Mucosa of rectum (tissue), 2 donors: ENCODE measurements around the gene CSTPP1.
A peak's percentile ranks its signal among the peaks of the same experiment; 100 is the strongest.

Experiments used
- H3K27ac ChIP-seq, 2 donors: one replicate each; pipeline ENCODE4 v1.7.0; 2013; ENCODE audit warnings: inconsistent platforms in 2 of 2, low read depth in 2 of 2, low read length in 2 of 2
- H3K27me3 ChIP-seq, 2 donors: one replicate each; pipeline ENCODE4 v1.7.0; 2013; ENCODE audit warnings: low read length in 2 of 2; ENCODE audit not compliant: control insufficient read depth in 2 of 2, insufficient read depth in 2 of 2
- H3K36me3 ChIP-seq, 2 donors: one replicate each; pipeline ENCODE4 v1.7.0; 2013; ENCODE audit warnings: low read length in 2 of 2; ENCODE audit not compliant: control insufficient read depth in 2 of 2, insufficient read depth in 2 of 2
- H3K4me1 ChIP-seq, 2 donors: one replicate each; pipeline ENCODE4 v1.7.0; 2013; ENCODE audit warnings: low read length in 2 of 2, mild to moderate bottlenecking in 1 of 2; ENCODE audit not compliant: control insufficient read depth in 2 of 2, insufficient read depth in 2 of 2
- H3K4me3 ChIP-seq, 2 donors: one replicate each; pipeline ENCODE4 v1.7.0; 2013; ENCODE audit warnings: low read length in 2 of 2
- H3K9ac ChIP-seq, 2 donors: one replicate each; pipeline ENCODE4 v1.7.0; 2013; ENCODE audit warnings: low read length in 2 of 2, low read depth in 1 of 2, mild to moderate bottlenecking in 1 of 2
- H3K9me3 ChIP-seq, 2 donors: one replicate each; pipeline ENCODE4 v1.7.0; 2013; ENCODE audit warnings: low read length in 2 of 2; ENCODE audit not compliant: control insufficient read depth in 2 of 2
- donor health status: healthy.
- donor health status: Normal muscosa, but diverticular disease.

CSTPP1 gene

DNA sequence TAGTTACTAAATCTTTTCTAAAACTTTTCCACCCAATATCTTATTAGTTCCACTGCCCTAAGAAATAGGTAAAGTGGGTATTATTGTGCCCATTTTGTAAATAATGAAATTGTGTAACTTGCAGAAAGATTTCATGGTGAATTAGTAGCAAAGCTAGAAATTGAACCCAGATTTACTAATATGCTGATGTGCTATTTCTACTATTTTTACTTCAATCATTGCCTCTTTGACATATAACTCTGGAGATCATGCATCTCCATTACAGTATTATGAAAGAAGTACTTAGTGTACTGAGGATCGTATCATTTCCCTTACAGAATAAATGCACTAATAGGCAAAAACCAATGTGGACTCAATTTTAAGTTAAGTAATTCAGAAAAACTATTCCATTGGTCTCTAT lies 119.0 kb downstream of the CSTPP1 start:
- H3K4me1 ChIP-seq, result no peaks in the 10 kb centered on the region
- H3K9me3 ChIP-seq, result no peaks in the 10 kb centered on the region
- H3K4me3 ChIP-seq, result no peak overlapping the region
- no peak overlapping the region for H3K9ac ChIP-seq
- H3K36me3 ChIP-seq, result no peaks in the 10 kb centered on the region
- H3K27ac ChIP-seq, result no peak overlapping the region
- no peaks in the 10 kb centered on the region for H3K27me3 ChIP-seq

DNA sequence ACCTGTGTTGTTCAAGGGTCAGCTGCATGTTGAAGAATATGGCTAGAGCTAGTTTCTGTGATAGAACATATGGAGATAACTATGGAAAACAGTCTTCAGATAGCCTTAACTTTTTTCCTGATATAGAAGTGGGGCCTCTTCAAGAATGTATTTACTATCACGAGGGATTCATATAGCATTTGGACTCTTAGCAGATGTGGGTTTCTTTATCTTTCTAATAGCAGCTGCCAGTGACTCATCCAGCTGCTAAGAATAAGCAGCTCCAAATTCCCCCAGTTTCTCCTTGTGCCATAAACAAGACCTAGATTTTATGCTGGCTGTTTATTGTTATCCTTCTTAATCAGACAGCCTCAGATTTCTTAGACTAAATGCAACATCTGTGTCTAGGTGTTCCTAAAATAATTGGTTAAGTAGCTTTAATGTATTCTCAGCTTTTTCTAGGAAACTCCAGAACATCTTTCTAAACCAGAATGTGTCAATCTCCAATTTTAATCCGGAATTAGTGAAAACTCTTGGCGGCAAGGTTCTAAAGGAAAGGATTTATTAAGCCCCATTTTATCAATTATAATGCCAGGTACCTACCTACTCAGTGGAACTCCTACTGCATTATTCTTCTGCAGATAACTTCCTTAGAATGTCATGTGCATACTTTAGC lies 119.8 kb downstream of the CSTPP1 start:
- no peaks in the 10 kb centered on the region for H3K36me3 ChIP-seq
- H3K27ac ChIP-seq, result no peak overlapping the region

DNA sequence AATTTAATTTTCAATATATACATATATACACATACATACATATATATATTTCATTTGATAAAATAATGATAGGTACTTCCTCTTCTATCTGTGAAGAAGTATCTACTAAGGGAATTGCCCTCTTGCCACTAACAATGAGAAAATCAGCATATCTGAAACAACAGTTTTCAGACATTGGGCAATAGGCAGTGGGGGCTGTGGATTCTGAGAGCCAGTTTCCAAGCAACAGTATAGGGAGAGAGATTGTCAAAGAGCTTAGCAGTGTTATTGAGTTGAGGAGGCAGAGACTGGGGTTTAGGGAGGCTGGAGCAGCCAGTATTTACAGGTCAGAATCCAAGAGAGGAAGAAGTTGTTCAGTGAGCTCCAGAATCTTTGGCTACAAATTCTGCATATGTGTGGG lies 120.8 kb downstream of the CSTPP1 start:
- Histone ChIP-seq H3K27me3 (no peaks in the 10 kb centered on the region), H3K9ac (no peak overlapping the region), H3K9me3 (no peaks in the 10 kb centered on the region), H3K36me3 (no peaks in the 10 kb centered on the region), H3K27ac (no peak overlapping the region), H3K4me3 (no peak overlapping the region), H3K4me1 (no peaks in the 10 kb centered on the region)

More for the DNA sequence above, 119.8 kb downstream of the CSTPP1 start:
- H3K27me3 ChIP-seq, result no peaks in the 10 kb centered on the region
- no peaks in the 10 kb centered on the region for H3K4me1 ChIP-seq
- H3K9me3 ChIP-seq, result no peaks in the 10 kb centered on the region
- H3K9ac ChIP-seq, result no peak overlapping the region
- no peak overlapping the region for H3K4me3 ChIP-seq

- Histone ChIP-seq H3K9ac (no peak overlapping the region), H3K9me3 (no peaks in the 10 kb centered on the region), H3K27me3 (no peaks in the 10 kb centered on the region), H3K4me1 (no peaks in the 10 kb centered on the region), H3K4me3 (no peak overlapping the region), H3K36me3 (no peaks in the 10 kb centered on the region), H3K27ac (no peak overlapping the region)
These were observed 124.2 kb downstream of the CSTPP1 start for GRCh38 chr11:47060807-47061206.

DNA sequence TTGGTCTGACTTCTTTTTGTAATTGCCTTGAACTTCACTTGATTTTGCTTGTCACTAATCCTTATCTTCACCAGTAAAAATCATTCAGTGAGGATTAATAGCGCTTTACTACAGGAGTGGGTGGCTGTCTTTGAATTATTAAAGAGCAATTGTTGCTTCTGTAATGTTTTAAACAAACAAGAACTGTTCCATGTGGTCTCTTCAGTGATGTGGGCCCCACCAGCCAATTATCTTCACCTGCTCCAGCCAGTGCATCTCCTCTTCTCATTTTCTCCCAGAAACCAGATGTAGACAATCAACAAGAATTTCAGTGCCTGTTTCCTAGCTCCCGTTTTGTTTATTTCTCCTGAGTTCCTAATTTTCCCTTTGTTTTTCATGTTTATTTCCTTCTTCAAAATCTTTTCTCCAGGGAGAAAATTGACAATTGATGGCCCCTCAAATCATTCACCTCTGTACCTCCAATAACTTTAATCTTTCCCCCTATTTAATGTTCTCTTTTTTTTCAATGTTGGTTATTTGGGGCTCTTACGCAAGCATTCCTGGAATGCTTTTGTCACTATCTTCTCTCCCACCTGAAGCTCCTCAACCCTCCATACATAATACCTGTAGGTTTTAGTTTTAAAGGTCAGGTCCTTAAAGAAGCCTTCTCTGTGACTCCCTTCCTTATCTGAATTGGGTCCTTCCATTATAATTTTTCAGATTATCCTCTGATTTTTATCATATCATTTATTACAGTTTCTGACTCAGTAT lies 125.0 kb downstream of the CSTPP1 start:
- Histone ChIP-seq H3K9me3 (no peaks in the 10 kb centered on the region), H3K4me1 (no peaks in the 10 kb centered on the region), H3K4me3 (no peak overlapping the region), H3K27me3 (no peaks in the 10 kb centered on the region), H3K27ac (no peak overlapping the region), H3K9ac (no peak overlapping the region), H3K36me3 (no peaks in the 10 kb centered on the region)

DNA sequence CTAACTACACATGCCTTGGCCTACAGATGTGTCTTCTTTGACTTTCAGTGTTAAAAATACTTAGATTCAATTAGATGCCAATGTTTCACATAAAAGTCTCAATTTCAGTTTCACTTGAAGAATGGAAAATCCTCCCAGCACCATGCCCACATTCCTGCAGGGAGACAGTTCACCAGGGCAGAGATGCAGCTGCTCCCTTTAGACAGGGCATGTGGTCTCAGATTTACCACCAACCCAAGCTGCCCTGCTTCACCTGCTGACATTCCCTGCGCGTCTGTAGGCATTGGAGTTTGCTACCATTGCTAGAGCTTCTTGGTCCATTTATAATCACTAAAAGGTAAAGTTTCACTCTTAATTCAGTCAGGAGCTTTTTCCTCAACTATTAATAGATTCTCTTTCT lies 126.2 kb downstream of the CSTPP1 start:
- Histone ChIP-seq H3K27ac (no peak overlapping the region), H3K4me3 (no peak overlapping the region), H3K36me3 (no peaks in the 10 kb centered on the region), H3K27me3 (no peaks in the 10 kb centered on the region), H3K9me3 (no peaks in the 10 kb centered on the region), H3K4me1 (no peaks in the 10 kb centered on the region), H3K9ac (no peak overlapping the region)

DNA sequence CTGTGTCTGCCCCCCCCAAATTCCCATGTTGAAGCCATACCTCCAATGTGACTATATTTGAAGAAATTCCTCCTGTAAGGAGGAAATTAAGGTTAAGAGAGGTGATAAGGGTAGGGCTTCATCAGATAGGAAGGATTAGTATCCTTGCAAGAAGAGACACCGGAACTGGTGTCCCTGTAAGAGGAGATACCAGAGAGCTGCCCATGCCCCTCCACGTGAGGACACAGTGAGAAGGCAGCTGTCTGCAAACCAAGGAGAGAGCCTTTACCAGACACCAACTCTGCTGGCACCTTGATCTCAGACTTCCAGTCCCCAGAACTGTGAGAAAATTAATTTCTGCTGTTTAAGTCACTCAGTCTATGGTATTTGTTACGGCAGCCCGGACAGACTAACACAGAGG lies 130.8 kb downstream of the CSTPP1 start:
- H3K27ac ChIP-seq, result no peak overlapping the region
- H3K27me3 ChIP-seq, result no peaks in the 10 kb centered on the region
- no peaks in the 10 kb centered on the region for H3K9me3 ChIP-seq
- H3K36me3 ChIP-seq, result no peaks in the 10 kb centered on the region
- H3K9ac ChIP-seq, result no peak overlapping the region
- H3K4me1 ChIP-seq, result no peaks in the 10 kb centered on the region
- no peak overlapping the region for H3K4me3 ChIP-seq

- Histone ChIP-seq H3K9ac (no peak overlapping the region), H3K27me3 (no peaks in the 10 kb centered on the region), H3K27ac (no peak overlapping the region), H3K36me3 (no peaks in the 10 kb centered on the region), H3K4me3 (no peak overlapping the region), H3K9me3 (no peaks in the 10 kb centered on the region), H3K4me1 (no peaks in the 10 kb centered on the region)
These were observed 134.2 kb downstream of the CSTPP1 start for GRCh38 chr11:47070769-47071168.

DNA sequence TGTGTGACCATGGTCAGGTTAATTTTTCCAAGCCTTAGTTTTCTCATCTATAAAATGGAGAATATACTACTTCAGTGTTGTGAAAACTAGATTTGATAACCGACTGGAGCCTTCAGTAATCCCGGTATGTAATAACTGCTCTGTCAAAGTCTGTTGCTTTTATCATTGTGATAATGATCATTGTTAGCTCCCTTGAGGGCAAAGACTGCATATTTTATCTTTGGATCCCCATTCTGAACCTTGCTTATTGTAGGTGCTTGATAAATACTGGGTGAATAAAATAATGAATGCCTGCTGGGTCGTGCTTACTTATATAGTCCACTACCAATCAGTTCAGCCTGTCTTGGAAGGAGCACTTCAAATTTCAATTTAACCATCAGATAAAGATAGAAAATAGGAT lies 134.8 kb downstream of the CSTPP1 start:
- Histone ChIP-seq H3K4me3 (no peak overlapping the region), H3K27ac (peak overlapping the region in 1 of 2 donors; percentile 9), H3K4me1 (no peaks in the 10 kb centered on the region), H3K9ac (no peak overlapping the region), H3K27me3 (no peaks in the 10 kb centered on the region), H3K36me3 (no peaks in the 10 kb centered on the region), H3K9me3 (no peaks in the 10 kb centered on the region)

- peak overlapping the region in 1 of 2 donors; percentile 23 for H3K27ac ChIP-seq
- no peak overlapping the region for H3K9ac ChIP-seq
- H3K4me3 ChIP-seq, result no peak overlapping the region
- H3K36me3 ChIP-seq, result no peaks in the 10 kb centered on the region
- no peaks in the 10 kb centered on the region for H3K4me1 ChIP-seq
- no peaks in the 10 kb centered on the region for H3K27me3 ChIP-seq
- H3K9me3 ChIP-seq, result no peaks in the 10 kb centered on the region
These were observed 135.3 kb downstream of the CSTPP1 start for GRCh38 chr11:47071791-47072261.
